NCI-H146 treated with DMSO at 0.1 percent for 48 hours (cell line): Measurements from ENCODE around the gene CHAC1.

Source experiments
- DNase-seq: peaks from one replicate; lab custom pipeline; 2025; ENCODE audit not compliant: unreplicated experiment; lab: John Stamatoyannopoulos, UW

Gene CHAC1, protein sequence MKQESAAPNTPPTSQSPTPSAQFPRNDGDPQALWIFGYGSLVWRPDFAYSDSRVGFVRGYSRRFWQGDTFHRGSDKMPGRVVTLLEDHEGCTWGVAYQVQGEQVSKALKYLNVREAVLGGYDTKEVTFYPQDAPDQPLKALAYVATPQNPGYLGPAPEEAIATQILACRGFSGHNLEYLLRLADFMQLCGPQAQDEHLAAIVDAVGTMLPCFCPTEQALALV

GRCh38 chr15:40952901-40953712 lies at the start of gene CHAC1:
TSS of gene CHAC1 (plus strand) at chr15:40953471. CDS start at chr15:40953584, 113 bp downstream.
- DNase-seq: peak; percentile 87

GRCh38 chr15:40904552-40905201 lies 48.6 kb upstream of the CHAC1 start:
- DNase-seq: no peak

GRCh38 chr15:40906091-40906990 lies 46.9 kb upstream of the CHAC1 start:
- DNase-seq: peak; percentile 92

DNA sequence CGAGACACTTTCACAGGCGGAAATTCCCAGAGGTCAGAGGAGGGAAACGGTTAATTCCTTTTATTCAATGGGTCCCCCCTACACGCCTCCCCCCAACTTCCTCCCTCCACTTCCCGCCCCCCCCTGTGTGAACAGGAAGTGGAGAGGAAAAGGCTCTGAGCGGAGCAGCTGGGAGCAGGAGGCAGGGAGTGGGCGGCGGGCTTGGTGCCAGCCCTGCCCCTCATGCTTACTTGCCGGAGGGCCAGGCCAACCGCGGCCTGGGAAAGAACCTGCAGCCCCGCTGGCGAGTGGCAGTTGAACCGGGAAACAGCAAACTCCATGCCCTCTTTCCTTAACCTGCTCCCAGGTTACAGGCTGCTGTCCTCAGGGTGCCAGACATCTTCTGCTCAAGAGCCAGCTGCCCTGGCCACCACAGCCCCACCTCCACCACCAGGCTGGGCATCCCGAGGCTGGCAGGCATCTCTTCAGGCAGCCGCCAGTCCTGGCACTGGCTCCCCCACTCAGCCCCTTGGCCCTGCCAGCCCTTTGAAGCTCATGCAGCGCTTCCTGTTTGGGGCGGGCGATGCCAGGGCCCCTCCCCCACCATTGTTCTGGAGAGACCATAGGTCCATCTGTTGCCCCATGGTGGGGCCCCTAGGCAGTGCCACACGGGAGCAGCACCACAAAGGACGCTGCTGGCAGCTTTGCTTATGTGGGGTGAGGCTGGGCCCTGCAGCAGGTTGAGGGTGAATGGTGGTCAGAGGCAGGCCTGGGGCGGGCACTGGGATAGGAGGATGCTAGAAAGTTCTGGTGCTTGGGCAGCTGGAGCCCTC lies 46.1 kb upstream of the CHAC1 start:
- DNase-seq: no peak

GRCh38 chr15:40908095-40908494 lies 45.2 kb upstream of the CHAC1 start:
- no peak for DNase-seq

DNA sequence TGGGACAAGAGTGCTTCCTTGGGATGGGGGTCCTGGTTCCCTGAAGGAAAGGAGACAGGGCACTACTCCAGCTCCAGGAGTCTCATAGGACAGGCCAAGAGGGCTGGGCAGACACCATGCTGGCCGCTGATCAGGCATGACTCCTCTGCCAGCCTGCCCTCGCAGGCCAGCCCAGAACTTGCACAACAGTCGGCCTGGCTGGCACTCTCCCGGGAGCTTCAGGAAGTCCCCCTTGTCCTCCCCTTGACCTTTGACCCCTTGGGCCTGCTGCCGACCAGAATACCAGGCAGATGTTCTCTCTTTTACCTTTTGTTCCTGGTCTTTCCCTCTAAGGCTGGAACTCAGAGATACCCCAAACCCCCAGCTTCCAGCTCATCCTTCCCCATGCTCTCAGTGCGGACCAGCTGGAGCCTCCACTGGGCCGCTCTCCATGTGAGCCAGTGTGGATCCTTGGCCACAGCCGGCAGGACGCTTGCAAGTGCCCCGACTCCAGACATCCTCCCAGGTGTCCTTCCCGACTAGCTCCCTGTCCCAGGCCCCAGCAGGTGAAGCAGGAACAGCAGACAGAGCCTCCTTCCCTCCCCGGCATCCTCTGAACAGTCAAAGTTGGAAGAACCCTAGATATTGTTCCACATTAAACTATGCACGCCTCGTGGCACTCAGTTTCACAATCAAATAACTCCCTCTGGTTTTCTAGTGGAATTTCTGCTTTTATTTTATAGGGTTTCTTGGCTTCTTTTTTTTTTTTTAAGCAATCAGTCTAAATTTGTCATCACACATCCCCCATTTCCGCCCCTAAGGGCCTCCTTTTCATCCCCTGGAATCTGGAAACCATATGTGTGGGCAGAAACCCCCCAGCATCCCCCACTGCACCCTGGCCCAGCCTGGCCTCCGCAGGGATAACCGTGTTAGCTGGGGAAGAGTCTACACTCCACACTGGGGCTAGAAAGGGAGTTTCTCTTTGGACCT lies 43.3 kb upstream of the CHAC1 start:
- DNase-seq: no peak

DNA sequence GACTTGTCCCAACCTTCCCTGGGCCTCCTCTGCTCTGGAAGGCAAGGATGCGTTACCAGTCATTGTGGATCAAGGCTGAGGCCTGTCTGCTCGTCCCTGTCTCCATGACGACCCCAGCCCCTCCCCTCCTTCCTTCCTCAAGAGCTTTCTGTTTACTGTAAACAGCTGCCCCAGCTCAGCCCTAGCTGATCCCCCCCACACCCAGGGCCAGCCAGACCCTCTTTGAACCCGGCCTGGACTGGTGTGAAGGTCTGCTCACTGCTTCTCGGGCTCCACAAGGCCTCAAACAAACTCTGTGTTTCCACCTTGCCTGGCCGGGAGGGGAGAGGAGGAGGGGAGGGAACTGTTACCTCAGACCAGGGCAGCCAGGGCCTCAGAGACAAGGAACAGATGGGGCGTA lies 42.1 kb upstream of the CHAC1 start:
- DNase-seq: no peak

DNA sequence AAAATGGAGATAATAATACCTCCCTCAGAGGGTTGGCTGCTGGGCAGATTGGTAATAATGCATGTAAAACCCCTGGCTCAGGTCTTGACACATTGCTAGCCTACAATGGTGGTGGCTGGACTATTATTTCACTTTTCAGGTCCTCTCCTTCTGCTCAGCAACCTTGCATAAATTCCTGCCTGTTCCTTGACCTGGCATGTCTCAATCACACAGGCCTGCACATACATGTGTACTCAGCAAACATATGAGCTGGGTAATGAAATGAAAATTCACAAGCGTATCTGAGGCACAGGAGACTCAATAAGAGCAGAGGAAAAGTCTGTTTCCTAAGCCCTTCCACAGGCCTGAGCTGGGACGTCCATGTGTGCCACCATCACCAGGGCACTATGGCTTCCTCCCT lies 41.6 kb upstream of the CHAC1 start:
- no peak for DNase-seq

- no peak for DNase-seq
These were observed 40.8 kb upstream of the CHAC1 start for GRCh38 chr15:40912478-40912877.

DNA sequence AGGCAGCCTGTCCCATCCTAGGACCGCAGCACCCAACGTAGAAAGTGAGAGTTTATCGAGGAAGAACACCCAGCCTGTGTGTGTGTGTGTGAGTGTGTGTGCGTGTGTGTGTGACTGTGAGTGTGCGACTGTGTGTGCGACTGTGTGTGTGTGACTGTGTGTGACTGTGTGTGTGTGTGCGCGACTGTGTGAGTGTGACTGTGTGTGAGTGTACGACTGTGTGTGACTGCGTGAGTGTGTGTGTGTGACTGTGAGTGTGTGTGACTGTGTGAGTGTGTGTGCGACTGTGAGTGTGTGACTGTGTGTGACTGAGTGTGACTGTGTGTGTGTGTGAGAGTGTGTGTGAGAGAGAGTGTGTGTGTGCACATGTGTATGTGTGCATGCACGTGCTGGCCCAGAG lies 39.3 kb upstream of the CHAC1 start:
- DNase-seq: no peak

- no peak for DNase-seq
These were observed 38.8 kb upstream of the CHAC1 start for GRCh38 chr15:40914486-40914885.

GRCh38 chr15:40915116-40915661 lies 38.1 kb upstream of the CHAC1 start:
- DNase-seq: no peak

GRCh38 chr15:40915679-40916078 lies 37.6 kb upstream of the CHAC1 start:
- no peak for DNase-seq

DNA sequence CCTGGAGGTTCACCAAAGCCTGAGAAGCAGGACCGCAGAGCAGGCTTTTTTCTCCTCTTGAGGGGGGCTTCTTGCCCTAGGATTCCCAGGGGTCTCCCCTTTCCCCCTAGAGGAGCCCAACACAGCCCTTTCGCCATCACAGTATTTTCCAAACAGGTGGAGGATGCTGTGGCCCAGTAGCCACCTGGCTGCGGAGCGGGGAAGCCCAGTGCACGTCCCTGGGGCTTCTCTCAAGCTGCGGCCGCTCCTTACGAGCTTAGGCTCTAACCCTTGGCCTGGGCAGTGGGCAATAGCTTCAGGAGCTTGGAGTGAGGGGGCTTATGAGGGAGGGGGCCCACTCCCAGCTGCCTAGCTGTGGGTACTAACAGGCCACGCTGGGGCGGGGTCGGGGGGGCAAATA lies 35.7 kb upstream of the CHAC1 start:
- no peak for DNase-seq

GRCh38 chr15:40918146-40918798 lies 35.0 kb upstream of the CHAC1 start:
- no peak for DNase-seq

DNA sequence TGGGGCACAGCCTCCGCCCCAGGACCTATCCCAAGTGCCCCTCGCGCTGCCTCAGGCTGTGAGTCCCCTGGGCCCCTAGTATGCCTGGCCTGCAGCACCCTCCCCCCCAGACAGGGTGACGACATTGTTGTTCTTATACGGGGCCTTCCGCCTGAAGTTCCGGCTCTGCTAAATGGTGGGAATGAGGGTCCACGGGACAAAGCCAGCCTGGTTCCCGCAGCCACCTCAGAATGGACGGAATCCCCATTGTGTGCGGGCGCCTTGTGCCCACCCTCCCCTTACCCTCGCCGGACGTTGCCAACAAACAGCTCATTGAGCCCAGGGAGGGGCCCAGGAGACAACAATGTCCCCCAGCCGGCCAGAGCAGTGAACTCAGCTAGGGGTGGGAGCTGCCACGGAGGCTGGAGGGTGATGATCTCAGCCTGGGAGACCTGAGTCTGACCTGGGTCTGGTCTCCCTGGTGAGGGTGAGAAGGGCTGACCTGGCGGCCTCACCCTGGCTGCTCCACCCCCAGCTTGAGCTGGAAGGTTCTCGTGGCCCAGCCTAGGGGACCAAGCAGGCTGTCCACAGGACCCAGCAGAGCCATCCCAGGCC lies 34.4 kb upstream of the CHAC1 start:
- no peak for DNase-seq

GRCh38 chr15:40921949-40922607 lies 31.2 kb upstream of the CHAC1 start:
- no peak for DNase-seq
